ENCODE data around the gene MVK. TPM values are rescaled to one million over a fixed set of nuclear protein-coding genes. Genes with fewer than 3 reads are reported as not detected.

The MVK gene
- total and polyA plus RNA-seq, 2 experiments from 2014 or later, result 6.7 to 11.8 TPM

DNA sequence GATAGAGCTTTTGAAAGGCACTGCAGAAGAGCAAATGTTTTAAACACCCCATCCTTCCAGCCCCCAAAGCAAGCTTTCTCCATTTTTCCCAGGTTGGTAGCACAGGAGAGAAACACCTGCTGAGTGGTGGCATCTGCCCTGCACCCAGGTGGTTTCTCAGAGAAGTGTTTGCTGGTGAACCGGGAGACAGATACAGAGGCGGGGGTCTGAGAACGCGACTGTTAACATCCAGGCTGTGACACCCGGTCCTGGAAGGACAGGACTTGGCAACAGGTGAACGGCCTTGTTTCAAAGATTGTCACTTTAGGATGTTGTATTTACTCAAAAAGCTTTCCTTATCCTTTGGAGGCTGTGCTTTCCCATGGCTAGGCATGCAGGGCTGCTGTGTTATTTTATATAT lies 18.8 kb upstream of the MVK start:
- Histone ChIP-seq H3K9me2 (ENCODE audit: insufficient read depth) (no peaks in the 10 kb centered on the region), H3K27me3 (replicated peaks; ENCODE audit: insufficient read depth) (peaks cover 35% of the 10 kb centered on the region), H3F3A (ENCODE audit: insufficient read depth) (no peaks in the 10 kb centered on the region), H3K9me3 (ENCODE audit: low read depth) (no peaks in the 10 kb centered on the region), H3K9ac (no peak overlapping the region), H2AFZ (no peak overlapping the region), H4K20me1 (ENCODE audit: insufficient read depth) (no peaks in the 10 kb centered on the region), H3K4me2 (ENCODE audit: unreplicated experiment) (no peak overlapping the region), H3K27ac (no peak overlapping the region), H3K4me1 (ENCODE audit: insufficient read depth) (0 out of 2 replicates have a peak, but pooled peaks cover 4% of the 10 kb centered on the region), H3K79me2 (ENCODE audit: insufficient read depth) (no peaks in the 10 kb centered on the region), H3K36me3 (ENCODE audit: low read depth) (no peaks in the 10 kb centered on the region), H3K4me3 (no peak overlapping the region)
- TF ChIP-seq EZH2 (IDR thresholded peaks at IDR 0.05; ENCODE audit: insufficient read depth, poor library complexity, severe bottlenecking), result no peak
- TF ChIP-seq EZH2phosphoT487 (IDR thresholded peaks at IDR 0.05; ENCODE audit: insufficient read depth, low read depth), result no peak
- in situ Hi-C loops (cut with MboI), result no loop called here
- no peak for DNase-seq
- 57 to 65% methylated on average over 6 of the region's 6 CpGs for WGBS, 2 experiments (ENCODE audit: low coverage in 1 of 2, low lambda C conversion rate in 2 of 2, missing lambda C conversion rate in 2 of 2)

- in situ Hi-C loops (cut with MboI), result no loop called here
- Histone ChIP-seq H3K4me1 (ENCODE audit: insufficient read depth) (0 out of 2 replicates have a peak, but pooled peaks cover 4% of the 10 kb centered on the region), H3F3A (ENCODE audit: insufficient read depth) (no peaks in the 10 kb centered on the region), H3K9ac (no peak overlapping the region), H3K36me3 (ENCODE audit: low read depth) (no peaks in the 10 kb centered on the region), H2AFZ (no peak overlapping the region), H3K9me3 (ENCODE audit: low read depth) (no peaks in the 10 kb centered on the region), H3K79me2 (ENCODE audit: insufficient read depth) (no peaks in the 10 kb centered on the region), H3K9me2 (ENCODE audit: insufficient read depth) (no peaks in the 10 kb centered on the region), H3K4me2 (ENCODE audit: unreplicated experiment) (no peak overlapping the region), H3K27ac (no peak overlapping the region), H3K27me3 (replicated peaks; ENCODE audit: insufficient read depth) (peaks cover 26% of the 10 kb centered on the region), H3K4me3 (no peak overlapping the region), H4K20me1 (ENCODE audit: insufficient read depth) (no peaks in the 10 kb centered on the region)
- WGBS, 2 experiments (ENCODE audit: low coverage in 1 of 2, low lambda C conversion rate in 2 of 2, missing lambda C conversion rate in 2 of 2), result 60 to 66% methylated on average over 18 of the region's 18 CpGs
- no peak for TF ChIP-seq EZH2 (IDR thresholded peaks at IDR 0.05; ENCODE audit: insufficient read depth, poor library complexity, severe bottlenecking)
- no peak for TF ChIP-seq EZH2phosphoT487 (IDR thresholded peaks at IDR 0.05; ENCODE audit: insufficient read depth, low read depth)
- no peak for DNase-seq
These were observed 17.9 kb upstream of the MVK start for GRCh38 chr12:109555431-109556315.

- in situ Hi-C loops (cut with MboI), result no loop called here
- Histone ChIP-seq H3K9me2 (ENCODE audit: insufficient read depth) (no peaks in the 10 kb centered on the region), H3K4me3 (no peak overlapping the region), H3K36me3 (ENCODE audit: low read depth) (no peaks in the 10 kb centered on the region), H3K27me3 (replicated peaks; ENCODE audit: insufficient read depth) (peaks cover 26% of the 10 kb centered on the region), H4K20me1 (ENCODE audit: insufficient read depth) (no peaks in the 10 kb centered on the region), H2AFZ (no peak overlapping the region), H3K4me2 (ENCODE audit: unreplicated experiment) (no peak overlapping the region), H3F3A (ENCODE audit: insufficient read depth) (no peaks in the 10 kb centered on the region), H3K27ac (no peak overlapping the region), H3K4me1 (ENCODE audit: insufficient read depth) (0 out of 2 replicates have a peak, but pooled peaks cover 4% of the 10 kb centered on the region), H3K79me2 (ENCODE audit: insufficient read depth) (no peaks in the 10 kb centered on the region), H3K9ac (no peak overlapping the region), H3K9me3 (ENCODE audit: low read depth) (no peaks in the 10 kb centered on the region)
- DNase-seq, result no peak
- 72 to 74% methylated on average over 9 to 10 of the region's 10 CpGs for WGBS, 2 experiments (ENCODE audit: low coverage in 1 of 2, low lambda C conversion rate in 2 of 2, missing lambda C conversion rate in 2 of 2)
- no peak for TF ChIP-seq EZH2 (IDR thresholded peaks at IDR 0.05; ENCODE audit: insufficient read depth, poor library complexity, severe bottlenecking)
- TF ChIP-seq EZH2phosphoT487 (IDR thresholded peaks at IDR 0.05; ENCODE audit: insufficient read depth, low read depth), result no peak
These were observed 16.4 kb upstream of the MVK start for GRCh38 chr12:109557200-109557599.

DNA sequence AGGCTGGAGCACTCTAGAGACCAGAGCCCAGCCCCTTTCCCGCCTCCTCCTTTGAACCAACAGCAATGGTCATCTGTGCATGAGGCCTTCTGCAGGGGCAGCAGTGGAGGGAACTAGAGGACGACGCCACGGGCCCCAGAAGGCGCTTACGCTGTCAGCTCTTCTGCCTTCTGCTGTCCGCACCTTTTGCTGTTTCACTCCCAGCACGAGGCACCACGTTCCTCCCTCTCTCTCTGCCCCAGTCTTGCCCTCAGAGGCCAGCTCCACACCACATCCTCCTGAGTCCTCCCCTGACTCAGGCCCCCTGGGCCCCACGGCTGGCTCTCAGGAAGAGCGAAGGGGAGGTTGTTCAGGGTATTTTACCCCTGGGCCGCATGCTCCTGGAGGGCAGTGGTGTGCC lies 15.8 kb upstream of the MVK start:
- in situ Hi-C loops (cut with MboI), result no loop called here
- Histone ChIP-seq H3K36me3 (ENCODE audit: low read depth) (no peaks in the 10 kb centered on the region), H3K9ac (no peak overlapping the region), H3K4me3 (no peak overlapping the region), H3K9me2 (ENCODE audit: insufficient read depth) (no peaks in the 10 kb centered on the region), H3K27ac (no peak overlapping the region), H3K4me1 (ENCODE audit: insufficient read depth) (0 out of 2 replicates have a peak, but pooled peaks cover 4% of the 10 kb centered on the region), H3K79me2 (ENCODE audit: insufficient read depth) (no peaks in the 10 kb centered on the region), H3K27me3 (replicated peaks; ENCODE audit: insufficient read depth) (peaks cover 26% of the 10 kb centered on the region), H3K4me2 (ENCODE audit: unreplicated experiment) (no peak overlapping the region), H3F3A (ENCODE audit: insufficient read depth) (no peaks in the 10 kb centered on the region), H3K9me3 (ENCODE audit: low read depth) (no peaks in the 10 kb centered on the region), H4K20me1 (ENCODE audit: insufficient read depth) (no peaks in the 10 kb centered on the region), H2AFZ (no peak overlapping the region)
- DNase-seq, result no peak
- TF ChIP-seq EZH2 (IDR thresholded peaks at IDR 0.05; ENCODE audit: insufficient read depth, poor library complexity, severe bottlenecking) (no peak), EZH2phosphoT487 (IDR thresholded peaks at IDR 0.05; ENCODE audit: insufficient read depth, low read depth) (no peak)
- 92 to 93% methylated on average over 12 of the region's 12 CpGs for WGBS, 2 experiments (ENCODE audit: low coverage in 1 of 2, low lambda C conversion rate in 2 of 2, missing lambda C conversion rate in 2 of 2)

Data from GM23248 (cell line).